Retina (tissue), 1 donor: ENCODE data around the gene BICDL2.

Experiments used
- DNase-seq: peaks from one replicate; pipeline ENCODE4 v3.0.0-alpha.2; 2016

The BICDL2 gene

DNA sequence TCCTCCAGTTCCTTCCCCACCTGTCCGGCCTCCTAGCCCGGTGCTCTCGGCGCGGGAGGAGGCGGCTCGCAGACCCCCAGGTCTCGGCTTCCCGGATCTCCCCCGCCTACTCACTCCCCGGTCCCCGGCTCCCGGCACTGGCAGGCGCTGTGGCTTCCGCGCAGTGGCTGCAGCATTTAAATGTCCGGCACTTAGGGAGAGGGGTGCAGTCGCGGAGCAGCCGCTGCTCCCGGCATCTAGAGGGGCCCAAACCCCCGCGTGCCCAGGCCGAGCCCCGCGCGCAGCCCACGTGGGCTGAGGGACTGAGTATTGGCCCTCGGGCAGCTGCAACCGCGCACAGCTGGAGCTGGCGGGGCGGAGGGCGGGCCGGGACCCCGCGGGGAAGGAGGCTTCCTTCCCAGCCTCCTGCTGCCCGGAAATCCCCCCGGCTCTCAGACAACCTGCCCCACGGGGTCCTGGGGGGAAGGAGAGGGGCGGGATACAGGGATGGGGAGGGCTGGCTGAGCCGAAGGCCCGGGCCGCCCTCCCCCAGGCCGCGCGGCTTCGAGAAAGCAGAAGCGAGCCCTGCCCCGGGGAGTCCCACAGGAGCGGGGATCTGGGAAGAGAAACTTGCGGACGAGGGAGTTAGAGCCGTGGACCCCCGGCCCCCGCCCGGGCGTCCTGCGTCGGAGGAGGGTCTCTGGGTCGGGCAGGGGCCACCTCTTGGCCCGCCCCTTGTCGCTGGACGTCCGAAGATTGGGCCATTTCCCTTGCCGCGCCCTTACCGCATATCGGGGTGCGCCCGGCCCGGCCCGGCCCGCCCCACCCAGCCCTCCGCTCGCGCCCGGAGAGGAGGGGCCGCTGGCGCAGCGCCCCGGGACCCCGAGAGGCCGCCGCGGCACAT lies 9.3 kb upstream of the BICDL2 start, which contains the start of gene MMP25:
TSS of gene MMP25 (plus strand) at position 804 of the 883 bp plus-strand sequence. CDS start 357 bp downstream, outside the sequence.
- DNase-seq, result peak; percentile 66

DNA sequence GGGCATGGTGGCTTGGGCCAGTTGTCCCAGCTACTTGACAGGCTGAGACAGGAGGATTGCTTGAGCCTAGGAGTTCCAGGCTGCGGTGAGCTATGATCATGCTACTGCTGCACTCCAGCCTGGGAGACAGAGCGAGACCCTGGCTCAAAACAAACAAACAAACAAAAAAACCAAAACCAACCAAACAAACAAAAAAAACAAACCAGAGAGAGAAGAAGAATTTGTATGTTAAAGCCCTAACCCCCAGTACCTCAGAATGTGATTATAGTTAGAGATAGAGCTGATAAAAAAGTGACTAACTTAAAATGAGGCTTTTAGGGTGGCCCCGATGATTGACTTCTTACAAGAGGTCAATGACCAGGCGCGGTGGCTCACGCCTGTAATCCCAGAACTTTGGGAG lies 8.0 kb upstream of the BICDL2 start:
- no peak for DNase-seq

DNA sequence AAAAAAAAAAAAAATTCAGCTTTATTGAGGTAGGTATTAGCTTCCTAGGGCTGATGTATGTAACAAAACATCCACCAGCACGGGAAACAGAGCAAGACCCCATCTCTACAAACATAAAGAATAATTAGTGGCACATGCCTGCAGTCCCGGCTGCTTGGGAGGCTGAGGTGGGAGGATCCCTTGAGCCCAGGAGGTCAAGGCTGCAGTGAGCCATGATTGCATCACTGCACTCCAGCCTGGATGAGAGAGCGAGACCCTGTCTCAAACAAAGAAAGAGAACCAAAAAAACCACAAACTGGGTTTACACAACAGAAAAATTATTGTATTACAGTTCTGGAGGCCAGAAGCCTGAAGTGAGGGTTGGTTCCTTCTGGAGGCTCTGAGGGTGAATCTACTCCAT lies 5.6 kb upstream of the BICDL2 start:
- no peak for DNase-seq

DNA sequence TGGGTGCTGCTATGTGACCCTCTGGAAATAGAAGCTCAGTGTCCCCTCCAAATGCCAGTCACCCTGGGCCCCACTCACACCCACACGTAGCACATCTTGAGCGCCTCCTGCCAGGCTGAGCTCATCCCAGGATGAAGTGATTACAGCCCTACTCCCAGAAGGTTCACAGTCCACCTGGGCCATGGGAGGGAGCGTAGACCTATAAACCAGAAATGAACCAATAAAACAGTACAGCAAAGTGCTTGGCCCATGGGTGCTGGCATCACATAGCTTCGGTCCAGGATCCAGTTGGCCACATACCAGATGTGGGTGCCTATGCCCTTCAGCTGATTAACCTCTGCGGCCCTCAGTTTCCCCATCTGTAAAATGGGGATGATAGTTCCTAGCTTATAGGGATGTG lies 2.2 kb upstream of the BICDL2 start:
- no peak for DNase-seq

GRCh38 chr16:3038256-3038655 lies 1.5 kb upstream of the BICDL2 start:
- DNase-seq, result no peak

GRCh38 chr16:3035972-3036725 lies 595 bp downstream of the BICDL2 start:
- DNase-seq, result no peak

GRCh38 chr16:3035289-3035971 lies 1.3 kb downstream of the BICDL2 start:
- no peak for DNase-seq

DNA sequence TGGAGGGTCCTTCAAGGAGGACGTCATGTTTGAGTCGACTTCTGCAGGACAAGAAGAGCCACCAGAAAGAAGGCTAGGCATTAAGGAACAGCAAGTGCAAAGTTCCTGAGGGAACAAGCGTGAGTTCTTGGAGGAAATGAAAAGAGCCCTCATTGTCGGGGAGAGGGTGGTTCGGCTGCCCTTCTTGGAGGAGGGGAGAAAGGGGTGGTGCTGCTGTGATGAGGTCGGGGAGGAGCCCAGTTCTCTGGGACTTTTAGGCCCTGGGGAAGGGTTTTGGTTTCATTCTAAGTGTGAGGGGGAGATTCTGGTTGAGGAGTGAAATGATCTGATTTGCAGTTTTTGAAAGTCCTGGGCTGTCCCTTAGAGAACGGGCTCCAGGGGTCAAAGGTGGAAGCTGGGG lies 4.1 kb downstream of the BICDL2 start:
- DNase-seq, result no peak

- DNase-seq, result no peak
These were observed 6.2 kb downstream of the BICDL2 start for GRCh38 chr16:3030222-3031212.

- no peak for DNase-seq
These were observed 7.1 kb downstream of the BICDL2 start for GRCh38 chr16:3029491-3030221.

DNA sequence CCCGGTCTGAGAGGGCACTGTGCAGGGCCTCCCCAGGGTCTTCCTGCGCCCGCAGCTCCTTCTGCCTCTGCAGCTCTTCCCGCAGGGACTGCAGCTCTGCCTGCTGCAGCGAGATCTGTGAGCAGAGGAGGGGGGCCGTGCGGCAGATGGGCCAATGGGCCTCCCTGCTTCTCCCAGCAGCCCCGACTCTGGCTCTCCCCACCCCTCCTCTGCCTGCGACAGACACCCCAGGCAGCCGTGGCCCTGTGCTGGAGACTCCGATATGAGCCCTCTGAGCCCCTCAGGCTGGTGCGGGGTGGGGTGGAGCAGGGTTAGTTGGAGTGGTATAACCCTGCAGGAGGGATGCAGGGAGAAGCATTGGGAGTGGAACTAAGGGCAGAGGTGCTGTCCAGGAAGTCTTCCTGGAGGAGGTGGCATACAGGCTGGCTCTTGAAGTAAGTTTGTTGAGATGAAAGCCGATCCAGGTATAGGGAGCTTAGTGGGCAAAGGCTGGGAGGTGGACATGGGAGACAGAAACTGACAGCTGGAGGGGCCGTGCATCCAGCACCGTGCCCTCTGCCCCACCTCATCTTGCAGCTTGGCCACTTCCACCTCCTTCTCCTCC lies 7.9 kb downstream of the BICDL2 start:
- no peak for DNase-seq

DNA sequence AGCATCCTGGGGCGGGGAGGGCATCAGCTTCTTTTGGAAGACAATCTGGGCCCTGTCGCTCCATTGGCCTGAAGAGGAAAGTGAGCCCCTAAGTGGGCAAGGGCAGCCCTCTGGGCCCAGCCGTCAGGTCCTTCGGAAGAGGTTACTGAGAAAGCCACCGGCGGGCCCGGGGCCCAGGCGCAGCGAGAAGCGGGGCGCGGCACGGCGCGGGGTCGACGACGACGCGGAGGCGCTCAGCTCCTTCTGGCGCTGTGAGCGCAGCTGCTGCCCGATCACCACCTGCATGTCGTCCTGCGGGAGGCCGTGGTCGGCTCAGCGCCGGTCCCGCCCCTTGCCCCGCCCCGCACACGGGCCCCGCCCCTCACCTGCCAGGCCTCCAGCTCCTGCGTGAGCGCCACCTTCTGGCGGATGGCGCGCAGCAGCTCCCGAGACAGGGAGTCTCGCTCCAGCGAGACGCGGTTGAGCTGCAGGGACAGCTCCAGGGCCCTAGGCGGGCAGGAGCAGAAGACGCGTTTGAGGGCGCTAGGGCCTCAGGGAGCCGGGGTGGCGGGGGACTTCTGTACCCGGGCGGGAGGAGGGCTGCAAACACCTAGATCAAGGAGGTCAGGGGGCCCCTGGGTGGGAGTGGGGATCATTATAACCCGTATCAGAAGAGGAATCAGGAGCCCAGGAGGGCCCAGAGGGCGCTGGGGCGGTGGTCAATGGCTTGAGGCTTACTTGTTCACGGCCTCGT lies 8.6 kb downstream of the BICDL2 start:
- DNase-seq, result peak; percentile 86

DNA sequence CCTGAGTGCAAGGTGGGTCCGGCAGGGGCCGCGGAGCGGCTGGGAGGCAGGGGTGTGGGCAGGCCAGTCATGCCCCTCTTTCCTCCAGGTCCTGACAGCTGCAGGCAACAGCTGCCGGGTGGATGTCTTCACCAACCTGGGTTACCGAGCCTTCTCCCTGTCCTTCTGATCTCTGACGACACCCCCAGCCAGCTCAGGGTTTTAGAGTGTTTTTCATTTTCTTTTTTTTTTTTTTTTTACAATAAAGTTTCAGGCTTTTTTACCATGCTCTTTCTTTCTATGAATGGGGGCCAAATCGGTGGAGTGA lies 9.3 kb downstream of the BICDL2 start:
- DNase-seq, result no peak

DNA sequence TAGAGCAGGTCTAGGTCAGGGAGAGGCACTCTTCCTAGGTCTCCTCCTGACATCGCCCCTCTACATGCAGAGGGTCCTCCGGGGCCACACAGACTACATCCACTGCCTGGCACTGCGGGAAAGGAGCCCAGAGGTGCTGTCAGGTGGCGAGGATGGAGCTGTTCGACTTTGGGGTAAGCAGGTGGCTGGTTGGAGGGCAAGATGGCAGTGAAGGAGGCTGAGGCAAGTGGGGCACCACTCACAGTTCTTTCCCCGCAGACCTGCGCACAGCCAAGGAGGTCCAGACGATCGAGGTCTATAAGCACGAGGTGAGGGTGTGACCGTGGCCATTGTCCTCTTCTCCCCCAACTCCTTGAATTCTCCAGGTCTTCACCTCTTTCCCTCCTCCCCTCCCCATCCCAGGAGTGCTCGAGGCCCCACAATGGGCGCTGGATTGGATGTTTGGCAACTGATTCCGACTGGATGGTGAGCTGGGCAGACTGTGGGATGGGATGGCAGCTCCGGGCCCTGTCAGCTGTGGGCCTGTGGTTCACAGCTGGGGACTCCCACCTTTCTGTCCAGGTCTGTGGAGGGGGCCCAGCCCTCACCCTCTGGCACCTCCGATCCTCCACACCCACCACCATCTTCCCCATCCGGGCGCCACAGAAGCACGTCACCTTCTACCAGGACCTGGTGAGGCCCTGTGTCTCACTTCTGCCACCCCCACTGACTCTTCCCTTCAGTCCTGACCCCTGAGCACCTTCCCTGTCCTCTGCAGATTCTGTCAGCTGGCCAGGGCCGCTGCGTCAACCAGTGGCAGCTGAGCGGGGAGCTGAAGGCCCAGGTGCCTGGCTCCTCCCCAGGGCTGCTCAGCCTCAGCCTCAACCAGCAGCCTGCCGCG lies 9.9 kb downstream of the BICDL2 start:
- DNase-seq, result no peak

DNA sequence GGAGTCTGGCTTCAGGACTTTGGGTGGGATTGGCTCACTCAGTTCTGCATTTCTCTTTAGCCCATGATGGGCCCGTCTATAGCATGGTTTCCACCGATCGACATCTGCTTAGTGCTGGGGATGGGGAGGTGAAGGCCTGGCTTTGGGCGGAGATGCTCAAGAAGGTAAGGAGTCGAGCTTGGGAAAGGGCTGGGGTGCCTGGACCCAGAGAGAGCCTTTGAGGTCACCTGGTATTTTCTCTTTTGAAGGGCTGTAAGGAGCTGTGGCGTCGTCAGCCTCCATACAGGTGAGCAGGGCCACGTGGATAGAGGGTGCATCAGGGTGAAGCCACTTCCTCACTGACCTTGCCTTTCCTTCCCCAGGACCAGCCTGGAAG lies 10.8 kb downstream of the BICDL2 start:
- no peak for DNase-seq

DNA sequence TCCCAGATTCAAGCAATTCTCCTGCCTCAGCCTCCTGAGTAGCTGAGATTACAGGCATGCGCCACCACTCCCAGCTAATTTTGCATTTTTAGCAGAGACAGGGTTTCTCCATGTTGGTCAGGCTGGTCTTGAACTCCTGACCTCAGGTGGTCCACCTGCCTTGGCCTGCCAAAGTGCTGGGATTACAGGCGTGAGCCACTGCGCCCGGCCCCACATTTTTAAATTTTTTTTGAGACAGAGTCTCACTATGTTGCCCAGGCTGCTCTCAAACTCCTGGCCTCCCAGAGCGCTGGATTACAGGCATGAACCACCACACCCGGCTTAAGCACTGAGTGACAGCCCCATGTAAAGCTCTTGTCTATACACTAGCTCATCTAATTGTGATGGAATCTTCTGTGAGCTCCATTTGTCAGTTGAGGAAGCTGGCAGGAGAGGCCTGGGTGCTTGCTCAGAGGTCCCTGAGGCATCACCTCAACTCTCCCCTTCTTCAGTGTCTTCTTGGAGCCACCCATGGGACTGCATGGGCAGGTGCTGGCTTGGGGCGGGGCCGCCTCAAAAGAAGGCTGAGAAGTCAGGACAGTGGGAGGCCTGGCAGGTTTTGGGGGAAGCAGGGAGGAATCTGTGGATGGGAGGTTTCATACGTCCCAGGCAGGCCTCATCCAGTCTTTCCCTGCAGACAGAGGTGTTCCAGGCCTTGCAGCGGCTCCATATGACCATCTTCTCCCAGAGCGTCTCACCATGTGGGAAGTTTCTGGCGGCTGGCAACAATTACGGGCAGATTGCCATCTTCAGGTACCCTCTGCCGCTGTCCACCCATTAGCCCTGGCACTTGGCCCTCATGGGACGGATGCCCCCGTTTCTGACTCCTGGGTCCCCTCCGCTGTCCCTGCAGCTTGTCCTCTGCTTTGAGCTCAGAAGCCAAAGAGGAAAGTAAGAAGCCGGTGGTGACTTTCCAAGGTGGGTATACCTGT lies 11.4 kb downstream of the BICDL2 start:
- no peak for DNase-seq

DNA sequence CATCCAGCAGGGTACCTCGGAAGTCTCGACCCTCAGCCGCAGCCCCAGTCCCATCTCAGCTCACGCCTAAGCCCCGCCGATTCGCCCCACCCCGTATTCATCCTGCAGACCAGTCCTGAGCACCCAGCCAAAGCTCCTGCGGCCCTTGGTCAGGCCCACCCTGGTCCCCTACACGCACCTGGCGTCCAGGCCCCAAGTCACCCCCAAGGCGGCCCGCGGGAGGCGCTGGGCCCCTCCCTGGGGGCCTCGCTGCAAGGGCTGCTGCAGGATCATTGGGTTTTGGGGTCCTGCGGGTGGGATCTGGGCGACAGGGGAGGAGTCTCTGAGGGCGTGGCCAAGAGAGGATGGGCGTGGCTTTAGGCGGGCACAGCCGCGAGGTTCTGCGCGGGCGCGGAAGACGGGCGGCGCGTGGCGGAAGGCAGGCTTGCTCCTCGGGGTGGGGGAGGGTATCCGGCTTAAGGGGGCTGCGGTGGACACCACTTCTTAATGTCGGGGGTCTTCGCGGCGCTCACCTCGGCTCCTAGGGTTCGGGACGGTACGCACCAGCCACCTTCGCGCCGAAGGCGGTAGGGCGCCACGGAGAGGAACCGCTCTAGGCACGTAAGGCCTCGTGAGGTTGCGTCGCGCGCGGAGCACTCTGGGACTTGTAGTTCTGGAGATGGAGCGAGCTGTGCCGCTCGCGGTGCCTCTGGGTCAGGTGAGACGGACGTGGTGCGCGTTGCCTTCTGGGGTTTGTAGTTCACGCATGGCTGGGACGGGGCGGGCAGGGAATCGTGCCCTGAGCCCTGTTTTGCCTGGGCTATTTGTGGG lies 12.9 kb downstream of the BICDL2 start, which contains the start of the genes HCFC1R1 and THOC6:
TSS of gene HCFC1R1 (minus strand) at position 274 of the 810 bp plus-strand sequence. CDS start at position 273, 1 bp downstream.
TSS of gene THOC6 (plus strand) at position 367 of the 810 bp plus-strand sequence. CDS start at position 659, 292 bp downstream.
- peak; percentile 98 for DNase-seq
